K562 (cell line): ENCODE measurements around the gene FBXO27. TPM values are rescaled to one million over a fixed set of nuclear protein-coding genes. Genes with fewer than 3 reads are reported as not detected.

Experiments
- ATAC-seq: fragments of 200-7000 bp; cut with Tn5 transposase; 3 replicates; pipeline ENCODE4 v1.9.1; 2020; ENCODE audit warnings: moderate library complexity
- BruUV-seq: library from RNA; stranded (reverse); fragments of 400-500 nt; replicated peaks from 2 replicates; lab custom pipeline; 2021; lab: Mats Ljungman, UMichigan
- CTCF ChIA-PET: fragments of 300-600 bp; formaldehyde crosslinking; extraction: SDS; loops from one replicate; lab custom pipeline; 2021; ENCODE audit warnings: low intra/inter-chr PET ratio; lab: Yijun Ruan, JAX
- POLR2A ChIA-PET: fragments of 300-600, 350-650 bp; sonication (Branson Sonifier 250); formaldehyde crosslinking; extraction: SDS; loops from one replicate; lab custom pipeline; 2021; ENCODE audit warnings: antibody characterized with exemption, inconsistent platforms; lab: Yijun Ruan, JAX
- DNase-seq, 4 experiments: peaks; one replicate each; pipeline versions ENCODE4 v3.0.0 to v3.0.0-alpha.2; 2011 to 2018; ENCODE audit warnings: low spot score in 3 of 4, mixed read lengths in 3 of 4; ENCODE audit errors: extremely low read depth in 1 of 4
- FAIRE-seq: peaks from 2 replicates; lab custom pipeline; 2011; peaks lifted over from hg19 to GRCh38; lab: Jason Lieb, UNC
- H2AFZ ChIP-seq: 2 replicates; pipeline ENCODE4 v1.6.0; 2011; ENCODE audit warnings: low read depth, low read length, control low read depth, inconsistent platforms
- H3K27ac ChIP-seq: fragments of 200-600 bp; 3 replicates; pipeline ENCODE4 v1.8.0; 2011; ENCODE audit warnings: low read depth, mild to moderate bottlenecking, control low read depth, inconsistent platforms, low read length, moderate library complexity, mixed read lengths; ENCODE audit errors: extremely low read depth
- H3K27me3 ChIP-seq, 2 experiments: fragments of 300-600 bp in 1 of 2; 2 replicates in 1 of 2; 3 replicates in 1 of 2; pipeline versions ENCODE4 v1.6.0 to v1.8.0; 2011; ENCODE audit warnings: inconsistent platforms in 2 of 2, low read length in 2 of 2, mild to moderate bottlenecking in 1 of 2, mixed read lengths in 1 of 2, moderate library complexity in 1 of 2; ENCODE audit not compliant: control insufficient read depth in 2 of 2, insufficient read depth in 2 of 2
- H3K36me3 ChIP-seq: fragments of 300-600 bp; 3 replicates; pipeline ENCODE4 v1.8.0; 2011; ENCODE audit warnings: mild to moderate bottlenecking, low read length, inconsistent platforms; ENCODE audit not compliant: control insufficient read depth, insufficient read depth
- H3K4me1 ChIP-seq, 2 experiments: fragments of 200-600 bp in 1 of 2; replicated peaks in 1 of 2; 2 replicates in 1 of 2; 3 replicates in 1 of 2; pipeline versions ENCODE4 v1.5.1 to v1.8.0; 2011; ENCODE audit warnings: inconsistent platforms in 2 of 2, low read length in 2 of 2, mild to moderate bottlenecking in 1 of 2, mixed read lengths in 1 of 2, moderate library complexity in 1 of 2; ENCODE audit not compliant: control insufficient read depth in 2 of 2, insufficient read depth in 2 of 2
- H3K4me2 ChIP-seq: 2 replicates; pipeline ENCODE4 v1.6.1; 2011; ENCODE audit warnings: low read length, control low read depth, inconsistent platforms, mixed read lengths; ENCODE audit not compliant: insufficient read depth
- H3K4me3 ChIP-seq: fragments of 200-600 bp; sonication (generic), shearing (Covaris generic); 2 replicates; pipeline ENCODE4 v1.5.1; 2016; ENCODE audit warnings: control low read depth, inconsistent platforms
- H3K79me2 ChIP-seq: fragments of 200-600 bp; 3 replicates; pipeline ENCODE4 v1.8.0; 2011; ENCODE audit warnings: low read length, inconsistent platforms; ENCODE audit not compliant: control insufficient read depth, insufficient read depth
- H3K9ac ChIP-seq, 2 experiments: 2 replicates each; pipeline versions ENCODE4 v1.6.0 to v1.6.1; 2011; ENCODE audit warnings: low read depth in 2 of 2, low read length in 2 of 2, control low read depth in 1 of 2, inconsistent platforms in 1 of 2, mild to moderate bottlenecking in 1 of 2, mixed read lengths in 1 of 2; ENCODE audit not compliant: insufficient read depth in 1 of 2
- H3K9me1 ChIP-seq: one replicate; pipeline ENCODE4 v1.6.0; 2011; ENCODE audit warnings: inconsistent platforms, mild to moderate bottlenecking, low read length, moderate library complexity; ENCODE audit not compliant: control insufficient read depth, insufficient read depth
- H3K9me3 ChIP-seq: replicated peaks from 2 replicates; pipeline ENCODE4 v1.5.1; 2011; ENCODE audit warnings: low read depth, low read length, inconsistent platforms; ENCODE audit not compliant: control insufficient read depth, insufficient read depth
- H4K20me1 ChIP-seq: replicated peaks from 2 replicates; pipeline ENCODE4 v1.6.1; 2011; ENCODE audit warnings: low read length, inconsistent platforms, mixed read lengths; ENCODE audit not compliant: control insufficient read depth, insufficient read depth
- CBFA2T2 ChIP-seq: fragments of 450-650 bp; conservative IDR thresholded peaks from 2 replicates; pipeline ENCODE4 v1.6.1; 2017; ENCODE audit warnings: mild to moderate bottlenecking
- CREM ChIP-seq: IDR thresholded peaks from 2 replicates; pipeline ENCODE4 v1.6.1; 2014; ENCODE audit warnings: antibody characterized with exemption, low read depth
- ELF1 ChIP-seq: fragments of 200-800 bp; sonication (Bioruptor generic); IDR thresholded peaks from 2 replicates; pipeline ENCODE4 v1.6.1; 2016; ENCODE audit warnings: missing genetic modification characterization, missing compliant biosample characterization
- ELF2 ChIP-seq: fragments of 250-450 bp; sonication (Bioruptor Pico); IDR thresholded peaks from 2 replicates; pipeline ENCODE4 v1.5.0; 2021; ENCODE audit warnings: mild to moderate bottlenecking
- HDAC2 ChIP-seq: fragments of 450-650 bp; IDR thresholded peaks from 2 replicates; pipeline ENCODE4 v1.6.1; 2016; ENCODE audit warnings: mild to moderate bottlenecking
- HES1 ChIP-seq: fragments of 450-650 bp; IDR thresholded peaks from 2 replicates; pipeline ENCODE4 v1.6.1; 2016; ENCODE audit warnings: low read depth, mild to moderate bottlenecking, moderate library complexity
- HINFP ChIP-seq: fragments of 450-650 bp; conservative IDR thresholded peaks from 2 replicates; pipeline ENCODE4 v1.6.1; 2016; ENCODE audit warnings: missing genetic modification characterization, low read depth, mild to moderate bottlenecking, control low read depth, missing compliant biosample characterization
- MLLT1 ChIP-seq, 2 experiments: fragments of 450-650 bp; IDR thresholded peaks; 2 replicates each; pipeline ENCODE4 v1.6.1; 2016
- NONO ChIP-seq, 2 experiments: fragments of 200-400 bp in 1 of 2; fragments of 450-650 bp in 1 of 2; formaldehyde crosslinking in 1 of 2; IDR thresholded peaks; 2 replicates each; pipeline ENCODE4 v1.6.1; 2017; ENCODE audit warnings: low read depth in 2 of 2, mild to moderate bottlenecking in 2 of 2, moderate library complexity in 2 of 2, low read length in 1 of 2
- SMARCC2 ChIP-seq: fragments of 450-650 bp; IDR thresholded peaks from 2 replicates; pipeline ENCODE4 v1.6.1; 2017; ENCODE audit warnings: antibody characterized with exemption, moderate library complexity, mild to moderate bottlenecking, low read depth
- SRSF7 ChIP-seq: fragments of 200-400 bp; formaldehyde crosslinking; optimal IDR thresholded peaks from 2 replicates; pipeline ENCODE3; 2017; ENCODE audit warnings: mild to moderate bottlenecking, low read depth, low read length
- TAL1 ChIP-seq: fragments of 450-650 bp; IDR thresholded peaks from 2 replicates; pipeline ENCODE4 v1.6.1; 2016; ENCODE audit warnings: mild to moderate bottlenecking
- ZNF239 ChIP-seq: fragments of 250-450 bp; sonication (Bioruptor Pico); IDR thresholded peaks from 2 replicates; pipeline ENCODE4 v1.4.0; 2020; ENCODE audit warnings: mild to moderate bottlenecking
- ZNF41 ChIP-seq: fragments of 250-450 bp; sonication (Bioruptor Pico); conservative IDR thresholded peaks from 2 replicates; pipeline ENCODE4 v1.4.0; 2020; ENCODE audit warnings: mild to moderate bottlenecking
- ZNF518B ChIP-seq: fragments of 250-450 bp; sonication (Bioruptor Pico); IDR thresholded peaks from 2 replicates; pipeline ENCODE4 v1.5.0; 2021; ENCODE audit warnings: mild to moderate bottlenecking, moderate library complexity
- ZNF644 ChIP-seq: fragments of 200-800 bp; sonication (Bioruptor generic); IDR thresholded peaks from 2 replicates; pipeline ENCODE4 v1.6.1; 2016; ENCODE audit warnings: low read depth, missing genetic modification characterization, missing compliant biosample characterization
- ZNF785 ChIP-seq: fragments of 250-450 bp; sonication (Bioruptor Pico); IDR thresholded peaks from 2 replicates; pipeline ENCODE4 v1.4.0; 2020; ENCODE audit warnings: mild to moderate bottlenecking
- WGBS: fragments of 100-300 bp; shearing (Covaris generic); methylation state at CpG from one replicate; pipeline ENCODE4 v1.1.6; 2016; ENCODE audit warnings: low coverage, mixed read lengths; ENCODE audit not compliant: insufficient coverage; ENCODE audit errors: missing lambda C conversion rate; 5-methylcytosine and 5-hydroxymethylcytosine counted together
- in situ Hi-C: fragments of 300-500 bp; cut with MboI; formaldehyde crosslinking; loops from 4 replicates; pipeline ENCODE4 v1.15.0; 2018; ENCODE audit warnings: inconsistent platforms, mixed read lengths
- intact Hi-C: fragments of 100-400 bp; cut with micrococcal nuclease; formaldehyde crosslinking; loops from 2 replicates; pipeline ENCODE4 v1.14.2; 2022
- polyA plus RNA-seq, 8 experiments: library from polyadenylated mRNA; depleted of rRNA in 4 of 8; stranded (reverse) in 5 of 8; unstranded in 3 of 8; fragments of >200 nt; fragmentation: Nextera tagmentation in 2 of 8; fragmentation: Illumina TruSeq in 1 of 8; extraction: Ambion mirVana in 2 of 8; extraction: Trizol in 1 of 8; gene quantifications; 2 replicates each; pipeline versions ENCODE4 v1.2.1 to v1.2.3, GENCODE V29; 2011 to 2014; ENCODE audit warnings: inconsistent platforms in 1 of 8, missing spikeins in 1 of 8
- total RNA-seq, 7 experiments: library from RNA; depleted of rRNA in 6 of 7; stranded (reverse); fragments of >200 nt in 6 of 7; fragmentation: Illumina TruSeq in 2 of 7; extraction: Trizol in 2 of 7; gene quantifications; 2 replicates each; pipeline versions ENCODE4 v1.2.1 to v1.2.3, GENCODE V29; 2011 to 2021; ENCODE audit warnings: low replicate concordance in 1 of 7

FBXO27 gene
- total and polyA plus RNA-seq, 9 of the 15 experiments (the other 6 are each of a cell fraction or from before 2014, with no cell fraction given) = 1.8 to 11.0 (median 6.3) TPM

GRCh38 chr19:38979812-38980211 is 52.5 kb downstream of the FBXO27 start:
- no peak overlapping the region for H2AFZ ChIP-seq
- H3K9me3 ChIP-seq = peaks cover 6% of the 10 kb centered on the region; the same call in 1 of the 2 replicates
- no peak overlapping the region for H3K4me2 ChIP-seq
- no peak overlapping the region for H3K9ac ChIP-seq
- FAIRE-seq (peak; percentile 77), ATAC-seq (no peak), DNase-seq (peak in 1 of 4 experiments; percentile 61)
- no peaks in the 10 kb centered on the region; a peak in 1 of 5 replicates for H3K27me3 ChIP-seq
- H3K4me1 ChIP-seq = peaks cover 13 to 25% of the 10 kb centered on the region in 2 experiments; a peak in 4 of 5 replicates
- H3K4me3 ChIP-seq = no peak overlapping the region
- H3K36me3 ChIP-seq = no peaks in the 10 kb centered on the region
- no TSS peak for BruUV-seq
- ChIA-PET POLR2A (interaction anchor here (0.6 kb wide), 1 partner anchor 598 kb away, joined by 4 read pairs; no protein-coding TSS in a partner anchor), CTCF (no interaction called here)
- H3K9me1 ChIP-seq = no peaks in the 10 kb centered on the region
- H4K20me1 ChIP-seq = no peaks in the 10 kb centered on the region
- in situ Hi-C loops = no loop called here
- intact Hi-C loops = loop anchor here (5.0 kb wide), 1 partner anchor 52 kb away; the partner anchor contains the start of gene FBXO27
- no peak overlapping the region for H3K27ac ChIP-seq
- WGBS = 11% methylated on average over 5 of the region's 5 CpGs
- H3K79me2 ChIP-seq = peaks cover 7% of the 10 kb centered on the region
- TF ChIP-seq ELF1 (tag) (no peak), HINFP (peak; percentile 95), SRSF7 (no peak), CBFA2T2 (peak; percentile 77), NONO (IDR thresholded peaks at IDR 0.05; ENCODE audit: low read depth in 2 of 2, low read length in 1 of 2) (no peak), HDAC2 (0 out of 2 replicates have a peak, but pooled peaks have one; percentile 22), CREM (no peak), MLLT1 (IDR thresholded peaks at IDR 0.05) (peak in 1 of 2 experiments; percentile 45; a peak in 1 of 4 replicates), ZNF239 (CRISPR knock-in tag) (no peak), ZNF644 (tag) (no peak), ZNF41 (CRISPR knock-in tag) (no peak), SMARCC2 (no peak), TAL1 (peak; percentile 79), ZNF518B (CRISPR knock-in tag) (no peak), ELF2 (CRISPR knock-in tag) (no peak), ZNF785 (CRISPR knock-in tag) (no peak), HES1 (no peak)
